SK-N-SH (cell line): ENCODE measurements around the gene HOXC6. TPM values are rescaled to one million over a fixed set of nuclear protein-coding genes. Genes with fewer than 3 reads are reported as not detected.

Experiments
- CTCF ChIA-PET: fragments of 300-600, 350-600 bp; formaldehyde crosslinking; extraction: SDS; loops from one replicate; lab custom pipeline; 2021; lab: Yijun Ruan, JAX
- POLR2A ChIA-PET: fragments of 350-600 bp; sonication (Branson Sonifier 250); formaldehyde crosslinking; extraction: SDS; loops from one replicate; lab custom pipeline; 2020; ENCODE audit warnings: antibody characterized with exemption, inconsistent platforms; lab: Yijun Ruan, JAX
- DNase-seq: peaks from one replicate; pipeline ENCODE4 v3.0.0; 2012
- H2AFZ ChIP-seq: fragments of 200-600 bp; sonication (generic); 2 replicates; pipeline ENCODE4 v1.8.1; 2016; ENCODE audit warnings: antibody characterized with exemption, mild to moderate bottlenecking, low read depth
- H3F3A ChIP-seq: fragments of 200-600 bp; sonication (generic); replicated peaks from 2 replicates; pipeline ENCODE3; 2016; ENCODE audit warnings: antibody characterized with exemption, mild to moderate bottlenecking; ENCODE audit not compliant: insufficient read depth
- H3K27ac ChIP-seq, 2 experiments: fragments of 200-500 bp in 1 of 2; fragments of 200-600 bp in 1 of 2; sonication (Bioruptor generic) in 1 of 2; sonication (generic), shearing (Covaris generic) in 1 of 2; 2 replicates each; pipeline versions ENCODE4 v1.5.1 to v1.6.1; 2014 to 2016; ENCODE audit warnings: low read depth in 2 of 2, inconsistent platforms in 1 of 2, low read length in 1 of 2, mild to moderate bottlenecking in 1 of 2, mixed read lengths in 1 of 2
- H3K27me3 ChIP-seq: fragments of 200-600 bp; sonication (generic), shearing (Covaris generic); 2 replicates; pipeline ENCODE4 v1.6.1; 2016; ENCODE audit warnings: mixed run types; ENCODE audit not compliant: insufficient read depth
- H3K36me3 ChIP-seq, 2 experiments: fragments of 200-500 bp in 1 of 2; fragments of 200-600 bp in 1 of 2; sonication (Bioruptor generic) in 1 of 2; sonication (generic) in 1 of 2; replicated peaks in 1 of 2; 2 replicates each; pipeline versions ENCODE3 to v1.5.1; 2014 to 2016; ENCODE audit warnings: low read length in 1 of 2, mild to moderate bottlenecking in 1 of 2; ENCODE audit not compliant: insufficient read depth in 2 of 2, control insufficient read depth in 1 of 2
- H3K4me1 ChIP-seq, 2 experiments: fragments of 200-500 bp in 1 of 2; fragments of 200-600 bp in 1 of 2; sonication (Bioruptor generic) in 1 of 2; sonication (generic), shearing (Covaris generic) in 1 of 2; 2 replicates each; pipeline versions ENCODE4 v1.5.1 to v1.6.1; 2014 to 2016; ENCODE audit warnings: low read depth in 1 of 2, low read length in 1 of 2, mixed run types in 1 of 2; ENCODE audit not compliant: insufficient read depth in 2 of 2, control insufficient read depth in 1 of 2
- H3K4me2 ChIP-seq: fragments of 200-600 bp; sonication (generic), shearing (Covaris generic); 2 replicates; pipeline ENCODE4 v1.6.1; 2017; ENCODE audit warnings: mixed run types
- H3K4me3 ChIP-seq, 2 experiments: fragments of 200-500 bp in 1 of 2; fragments of 200-600 bp in 1 of 2; sonication (Bioruptor generic) in 1 of 2; sonication (generic), shearing (Covaris generic) in 1 of 2; 2 replicates each; pipeline versions ENCODE4 v1.5.1 to v1.8.1; 2014 to 2016; ENCODE audit warnings: low read depth in 2 of 2, inconsistent platforms in 1 of 2, low read length in 1 of 2, mild to moderate bottlenecking in 1 of 2, mixed read lengths in 1 of 2, moderate library complexity in 1 of 2
- H3K79me2 ChIP-seq: fragments of 200-600 bp; sonication (generic); 2 replicates; pipeline ENCODE4 v1.8.1; 2017; ENCODE audit warnings: mild to moderate bottlenecking; ENCODE audit not compliant: insufficient read depth
- H3K9ac ChIP-seq: fragments of 200-600 bp; sonication (generic); 2 replicates; pipeline ENCODE4 v1.6.1; 2017; ENCODE audit warnings: mixed run types
- H3K9me2 ChIP-seq: fragments of 200-600 bp; sonication (generic); 2 replicates; pipeline ENCODE4 v1.6.1; 2017; ENCODE audit warnings: mixed run types
- H3K9me3 ChIP-seq: fragments of 200-600 bp; sonication (generic); 2 replicates; pipeline ENCODE4 v1.6.1; 2017; ENCODE audit warnings: mixed run types, mild to moderate bottlenecking, moderate library complexity
- H4K20me1 ChIP-seq: fragments of 200-600 bp; sonication (generic); 2 replicates; pipeline ENCODE4 v1.6.1; 2017; ENCODE audit warnings: mild to moderate bottlenecking, mixed run types; ENCODE audit not compliant: insufficient read depth
- CHD2 ChIP-seq: fragments of 150-350 bp; IDR thresholded peaks from 2 replicates; pipeline ENCODE4 v1.6.1; 2018; ENCODE audit warnings: low read length; ENCODE audit not compliant: partially characterized antibody
- EP300 ChIP-seq, 2 experiments: IDR thresholded peaks; 2 replicates each; pipeline versions ENCODE4 v1.4.0 to v1.6.1; 2012; ENCODE audit warnings: borderline replicate concordance in 1 of 2, low read depth in 1 of 2, low read length in 1 of 2
- FOXM1 ChIP-seq: IDR thresholded peaks from 2 replicates; pipeline ENCODE4 v1.4.0; 2012; ENCODE audit warnings: low read depth, mild to moderate bottlenecking
- GABPA ChIP-seq: IDR thresholded peaks from 2 replicates; pipeline ENCODE4 v1.4.0; 2012; ENCODE audit warnings: low read depth, mild to moderate bottlenecking
- JUND ChIP-seq: IDR thresholded peaks from 2 replicates; pipeline ENCODE4 v1.4.0; 2012
- MEF2A ChIP-seq: IDR thresholded peaks from 2 replicates; pipeline ENCODE4 v1.4.0; 2012; ENCODE audit warnings: low read depth, borderline replicate concordance
- MXI1 ChIP-seq: IDR thresholded peaks from 2 replicates; pipeline ENCODE4 v1.6.1; 2012; ENCODE audit warnings: mild to moderate bottlenecking, low read depth, low read length, improper control_type of control experiment
- RFX5 ChIP-seq: IDR thresholded peaks from 2 replicates; pipeline ENCODE4 v1.6.1; 2012; ENCODE audit warnings: mild to moderate bottlenecking, improper control_type of control experiment, low read length
- RXRA ChIP-seq: IDR thresholded peaks from 2 replicates; pipeline ENCODE4 v1.4.0; 2012; ENCODE audit warnings: low read depth, mild to moderate bottlenecking, borderline replicate concordance
- SIN3A ChIP-seq: IDR thresholded peaks from 2 replicates; pipeline ENCODE4 v1.6.1; 2012; ENCODE audit warnings: low read depth, mild to moderate bottlenecking, low read length, moderate library complexity, borderline replicate concordance
- SMC3 ChIP-seq: IDR thresholded peaks from 2 replicates; pipeline ENCODE4 v1.6.1; 2012; ENCODE audit warnings: low read depth, low read length, improper control_type of control experiment
- TAF1 ChIP-seq: IDR thresholded peaks from 2 replicates; pipeline ENCODE4 v1.6.1; 2012; ENCODE audit warnings: low read depth, mild to moderate bottlenecking, low read length, moderate library complexity, borderline replicate concordance
- TCF12 ChIP-seq: IDR thresholded peaks from 2 replicates; pipeline ENCODE4 v1.4.0; 2012
- TEAD4 ChIP-seq: IDR thresholded peaks from 2 replicates; pipeline ENCODE4 v1.4.0; 2012; ENCODE audit warnings: mild to moderate bottlenecking, borderline replicate concordance; ENCODE audit not compliant: insufficient read depth
- YY1 ChIP-seq: IDR thresholded peaks from 2 replicates; pipeline ENCODE4 v1.4.0; 2012; ENCODE audit warnings: low read depth, mild to moderate bottlenecking
- WGBS: methylation state at CpG from one replicate; pipeline ENCODE4 v1.1.6; 2017; ENCODE audit warnings: low lambda C conversion rate; 5-methylcytosine and 5-hydroxymethylcytosine counted together
- polyA plus RNA-seq, 3 experiments: library from polyadenylated mRNA; depleted of rRNA; stranded (reverse); fragments of >200 nt; gene quantifications; 2 replicates each; pipeline ENCODE4 v1.2.3, GENCODE V29; 2012
- TF ChIP-seq, protein P1 (sequence below): fragments of 150-350 bp; IDR thresholded peaks from 2 replicates; pipeline ENCODE4 v1.6.1; 2017; ENCODE audit warnings: antibody characterized with exemption, low read length, low read depth, borderline replicate concordance
- TF ChIP-seq, protein P2 (sequence below): fragments of 150-350 bp; IDR thresholded peaks from 2 replicates; pipeline ENCODE4 v1.6.1; 2016; ENCODE audit warnings: mild to moderate bottlenecking, low read depth, low read length
- TF ChIP-seq, protein P3 (sequence below): IDR thresholded peaks from 2 replicates; pipeline ENCODE4; 2012
- TF ChIP-seq, protein P4 (sequence below): IDR thresholded peaks from 2 replicates; pipeline ENCODE4 v1.4.0; 2012; ENCODE audit warnings: low read depth, borderline replicate concordance

HOXC6 gene
- polyA plus RNA-seq, 1 of the 3 experiments (the other 2 are of a cell fraction) = 9.1 TPM

DNA sequence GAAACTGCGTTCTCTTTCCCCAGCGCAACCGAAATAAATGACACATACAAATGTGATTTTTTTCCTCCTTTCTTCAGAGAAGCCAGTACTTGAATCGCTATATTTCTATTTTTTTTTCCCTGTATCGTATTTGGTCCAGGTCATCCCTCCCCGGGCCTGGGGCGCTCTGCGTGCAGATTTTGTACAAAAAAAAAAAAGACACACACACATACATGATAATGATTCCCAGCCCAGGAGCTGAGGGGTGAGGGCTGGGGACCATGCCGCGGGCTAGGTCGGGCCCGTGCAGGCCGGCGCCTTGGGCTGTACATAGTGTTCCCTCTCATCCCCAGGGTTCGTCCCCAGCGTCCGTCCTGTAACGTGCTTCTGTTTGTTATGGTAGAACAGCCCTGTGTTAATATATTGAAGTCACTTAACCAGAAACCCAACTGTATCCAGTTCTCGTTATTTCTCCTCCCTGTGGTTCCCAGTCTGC, 25.3 kb upstream of the HOXC6 start:
- Histone ChIP-seq H3K79me2 (no peaks in the 10 kb centered on the region), H4K20me1 (no peaks in the 10 kb centered on the region), H3K27ac (no peak overlapping the region), H3K4me1 (peaks cover 0 to 18% of the 10 kb centered on the region in 2 experiments; a peak in 1 of 4 replicates), H3K4me2 (no peak overlapping the region), H3K9me3 (no peaks in the 10 kb centered on the region), H3K36me3 (no peaks in the 10 kb centered on the region), H2AFZ (no peak overlapping the region), H3K9me2 (no peaks in the 10 kb centered on the region), H3K4me3 (no peak overlapping the region), H3F3A (no peaks in the 10 kb centered on the region), H3K27me3 (peaks cover 8% of the 10 kb centered on the region; the same call in 1 of the 2 replicates), H3K9ac (no peak overlapping the region)
- TF ChIP-seq, protein P1, sequence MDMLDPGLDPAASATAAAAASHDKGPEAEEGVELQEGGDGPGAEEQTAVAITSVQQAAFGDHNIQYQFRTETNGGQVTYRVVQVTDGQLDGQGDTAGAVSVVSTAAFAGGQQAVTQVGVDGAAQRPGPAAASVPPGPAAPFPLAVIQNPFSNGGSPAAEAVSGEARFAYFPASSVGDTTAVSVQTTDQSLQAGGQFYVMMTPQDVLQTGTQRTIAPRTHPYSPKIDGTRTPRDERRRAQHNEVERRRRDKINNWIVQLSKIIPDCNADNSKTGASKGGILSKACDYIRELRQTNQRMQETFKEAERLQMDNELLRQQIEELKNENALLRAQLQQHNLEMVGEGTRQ = no peak
- TF ChIP-seq TAF1 (no peak), TCF12 (no peak), SMC3 (no peak), MXI1 (no peak), GABPA (no peak), SIN3A (no peak), RXRA (no peak), TEAD4 (no peak), MEF2A (no peak), CHD2 (no peak), EP300 (IDR thresholded peaks at IDR 0.05; ENCODE audit: borderline replicate concordance in 1 of 2, low read depth in 1 of 2, low read length in 1 of 2) (no peak), JUND (no peak), FOXM1 (no peak)
- TF ChIP-seq, protein P2, sequence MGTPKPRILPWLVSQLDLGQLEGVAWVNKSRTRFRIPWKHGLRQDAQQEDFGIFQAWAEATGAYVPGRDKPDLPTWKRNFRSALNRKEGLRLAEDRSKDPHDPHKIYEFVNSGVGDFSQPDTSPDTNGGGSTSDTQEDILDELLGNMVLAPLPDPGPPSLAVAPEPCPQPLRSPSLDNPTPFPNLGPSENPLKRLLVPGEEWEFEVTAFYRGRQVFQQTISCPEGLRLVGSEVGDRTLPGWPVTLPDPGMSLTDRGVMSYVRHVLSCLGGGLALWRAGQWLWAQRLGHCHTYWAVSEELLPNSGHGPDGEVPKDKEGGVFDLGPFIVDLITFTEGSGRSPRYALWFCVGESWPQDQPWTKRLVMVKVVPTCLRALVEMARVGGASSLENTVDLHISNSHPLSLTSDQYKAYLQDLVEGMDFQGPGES = no peak
- TF ChIP-seq, protein P3, sequence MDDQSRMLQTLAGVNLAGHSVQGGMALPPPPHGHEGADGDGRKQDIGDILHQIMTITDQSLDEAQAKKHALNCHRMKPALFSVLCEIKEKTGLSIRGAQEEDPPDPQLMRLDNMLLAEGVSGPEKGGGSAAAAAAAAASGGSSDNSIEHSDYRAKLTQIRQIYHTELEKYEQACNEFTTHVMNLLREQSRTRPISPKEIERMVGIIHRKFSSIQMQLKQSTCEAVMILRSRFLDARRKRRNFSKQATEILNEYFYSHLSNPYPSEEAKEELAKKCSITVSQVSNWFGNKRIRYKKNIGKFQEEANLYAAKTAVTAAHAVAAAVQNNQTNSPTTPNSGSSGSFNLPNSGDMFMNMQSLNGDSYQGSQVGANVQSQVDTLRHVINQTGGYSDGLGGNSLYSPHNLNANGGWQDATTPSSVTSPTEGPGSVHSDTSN = no peak
- ChIA-PET POLR2A (no interaction called here), CTCF (interaction anchor here (0.9 to 24.5 kb wide), 7 partner anchors 10 to 212 kb away, joined by 3 to 568 read pairs (median 188); partner anchors contain the start of genes HOXC10, HOXC5, HOXC6 and SMUG1)
- WGBS = 98% methylated on average over 19 of the region's 19 CpGs
- no peak for DNase-seq

DNA sequence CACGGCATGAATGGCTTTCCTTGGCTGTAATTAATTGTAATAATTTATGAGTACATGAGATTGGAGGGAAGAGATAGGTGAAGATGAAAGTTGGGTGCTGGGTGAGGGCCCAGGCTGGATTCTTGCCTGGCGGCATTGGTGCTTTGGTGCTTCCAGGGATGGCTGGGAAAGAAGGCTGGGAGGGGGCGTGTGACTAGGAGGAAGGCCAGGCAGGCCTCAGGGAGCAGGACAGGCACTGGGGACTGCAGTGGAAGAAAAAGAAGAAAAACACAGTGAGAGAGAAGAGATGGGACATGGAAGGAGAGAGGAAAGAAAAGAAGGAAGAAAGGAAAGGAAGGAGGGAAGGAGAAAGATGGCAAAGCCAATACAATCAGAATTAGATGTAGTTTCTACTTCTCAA, 24.6 kb upstream of the HOXC6 start:
- H3K9me3 ChIP-seq = no peaks in the 10 kb centered on the region
- H3K9me2 ChIP-seq = no peaks in the 10 kb centered on the region
- WGBS = 87% methylated on average over 3 of the region's 3 CpGs
- no peak overlapping the region for H2AFZ ChIP-seq
- H3K36me3 ChIP-seq = no peaks in the 10 kb centered on the region
- no peak overlapping the region for H3K27ac ChIP-seq
- H3K27me3 ChIP-seq = peaks cover 1% of the 10 kb centered on the region; the same call in 1 of the 2 replicates
- no peaks in the 10 kb centered on the region for H3F3A ChIP-seq
- no peak overlapping the region for H3K4me2 ChIP-seq
- no peaks in the 10 kb centered on the region for H4K20me1 ChIP-seq
- H3K79me2 ChIP-seq = no peaks in the 10 kb centered on the region
- POLR2A ChIA-PET = no interaction called here
- CTCF ChIA-PET = interaction anchor here (0.9 to 24.5 kb wide), 12 partner anchors 10 to 376 kb away, joined by 3 to 568 read pairs (median 32); partner anchors contain the start of genes HOXC10, HOXC5, HOXC6 and SMUG1
- no peak overlapping the region for H3K4me3 ChIP-seq
- DNase-seq = no peak
- peaks cover 0 to 23% of the 10 kb centered on the region in 2 experiments; a peak in 1 of 4 replicates for H3K4me1 ChIP-seq
- H3K9ac ChIP-seq = no peak overlapping the region
- TF ChIP-seq CHD2 (no peak), RFX5 (no peak), SMC3 (no peak), TCF12 (no peak), EP300 (IDR thresholded peaks at IDR 0.05; ENCODE audit: borderline replicate concordance in 1 of 2, low read depth in 1 of 2, low read length in 1 of 2) (no peak), YY1 (no peak), TEAD4 (no peak), MXI1 (no peak)
- TF ChIP-seq, protein P1 = no peak
- TF ChIP-seq, protein P4, sequence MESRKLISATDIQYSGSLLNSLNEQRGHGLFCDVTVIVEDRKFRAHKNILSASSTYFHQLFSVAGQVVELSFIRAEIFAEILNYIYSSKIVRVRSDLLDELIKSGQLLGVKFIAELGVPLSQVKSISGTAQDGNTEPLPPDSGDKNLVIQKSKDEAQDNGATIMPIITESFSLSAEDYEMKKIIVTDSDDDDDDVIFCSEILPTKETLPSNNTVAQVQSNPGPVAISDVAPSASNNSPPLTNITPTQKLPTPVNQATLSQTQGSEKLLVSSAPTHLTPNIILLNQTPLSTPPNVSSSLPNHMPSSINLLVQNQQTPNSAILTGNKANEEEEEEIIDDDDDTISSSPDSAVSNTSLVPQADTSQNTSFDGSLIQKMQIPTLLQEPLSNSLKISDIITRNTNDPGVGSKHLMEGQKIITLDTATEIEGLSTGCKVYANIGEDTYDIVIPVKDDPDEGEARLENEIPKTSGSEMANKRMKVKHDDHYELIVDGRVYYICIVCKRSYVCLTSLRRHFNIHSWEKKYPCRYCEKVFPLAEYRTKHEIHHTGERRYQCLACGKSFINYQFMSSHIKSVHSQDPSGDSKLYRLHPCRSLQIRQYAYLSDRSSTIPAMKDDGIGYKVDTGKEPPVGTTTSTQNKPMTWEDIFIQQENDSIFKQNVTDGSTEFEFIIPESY = no peak
